Measurements from ENCODE around the gene DEFB129. TPM values are rescaled to one million over a fixed set of nuclear protein-coding genes. Genes with fewer than 3 reads are reported as not detected.

Gene DEFB129
- total RNA-seq, 1 experiment from 2014 or later, result not detected

DNA sequence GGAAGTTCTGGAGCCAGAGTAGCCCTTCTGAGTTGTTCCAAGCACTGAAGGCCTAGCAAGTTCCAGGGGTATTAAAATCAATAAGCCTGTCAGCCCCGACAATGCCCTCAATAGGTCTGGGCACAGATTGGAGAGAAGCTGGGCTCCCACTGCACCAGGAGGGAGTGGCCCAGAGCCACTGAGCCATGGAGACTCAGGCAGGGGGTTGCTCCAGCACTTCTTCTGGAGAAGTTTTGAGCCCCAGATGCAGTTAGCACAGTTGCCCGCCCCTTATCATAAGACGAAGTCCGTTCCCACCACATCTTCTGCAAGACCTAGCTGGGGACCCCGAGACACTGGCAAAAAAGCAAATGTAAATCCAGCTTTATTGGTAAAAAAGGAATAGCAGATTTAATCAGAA, 43.5 kb downstream of the DEFB129 start:
- Histone ChIP-seq H3K4me2 (ENCODE audit: insufficient read depth, insufficient read length, low read length) (no peak overlapping the region), H3K23me2 (ENCODE audit: insufficient read length, low read depth, low read length, poor library complexity, severe bottlenecking) (no peaks in the 10 kb centered on the region), H4K5ac (ENCODE audit: insufficient read length, low read depth, low read length) (no peak overlapping the region), H2BK5ac (ENCODE audit: insufficient read length, low read length) (no peak overlapping the region), H3K14ac (ENCODE audit: insufficient read depth, low read length) (no peak overlapping the region), H4K8ac (replicated peaks; ENCODE audit: insufficient read length, low read depth, low read length) (no peak overlapping the region), H3K4me1 (ENCODE audit: insufficient read depth, low read length) (no peaks in the 10 kb centered on the region), H2AK5ac (ENCODE audit: insufficient read length, low read length) (no peak overlapping the region), H3T11ph (ENCODE audit: low read length) (no peak overlapping the region), H3K79me2 (ENCODE audit: insufficient read depth, low read length) (no peaks in the 10 kb centered on the region), H3K79me1 (ENCODE audit: insufficient read depth, low read depth, low read length, poor library complexity, severe bottlenecking) (no peaks in the 10 kb centered on the region), H2BK120ac (ENCODE audit: low read depth, low read length, poor library complexity, severe bottlenecking) (no peak overlapping the region), H2BK15ac (ENCODE audit: low read depth, low read length) (no peak overlapping the region), H4K20me1 (ENCODE audit: control insufficient read depth, insufficient read depth, insufficient read length) (no peaks in the 10 kb centered on the region), H3K18ac (ENCODE audit: insufficient read length, low read depth, low read length) (no peak overlapping the region), H3K23ac (ENCODE audit: insufficient read length, low read depth, low read length) (no peak overlapping the region), H2AFZ (ENCODE audit: low read length) (no peak overlapping the region), H3K4ac (ENCODE audit: low read depth, low read length) (no peak overlapping the region), H3K27ac (ENCODE audit: insufficient read length, low read depth, low read length) (no peak overlapping the region), H3K27me3 (ENCODE audit: insufficient read depth, low read length) (peaks cover 5% of the 10 kb centered on the region; the same call in 1 of the 2 replicates), H2BK20ac (ENCODE audit: low read depth, low read length, poor library complexity, severe bottlenecking) (no peak overlapping the region), H2BK12ac (ENCODE audit: insufficient read length, low read depth, low read length) (no peak overlapping the region), H4K91ac (ENCODE audit: insufficient read length, low read depth, low read length) (no peak overlapping the region), H3K9me3 (ENCODE audit: control insufficient read depth, low read depth, low read length) (no peaks in the 10 kb centered on the region), H3K9ac (ENCODE audit: extremely low read depth, insufficient read length, low read length) (no peak overlapping the region), H3K56ac (ENCODE audit: insufficient read length, low read depth, low read length) (no peak overlapping the region)
- TF ChIP-seq, protein P1, sequence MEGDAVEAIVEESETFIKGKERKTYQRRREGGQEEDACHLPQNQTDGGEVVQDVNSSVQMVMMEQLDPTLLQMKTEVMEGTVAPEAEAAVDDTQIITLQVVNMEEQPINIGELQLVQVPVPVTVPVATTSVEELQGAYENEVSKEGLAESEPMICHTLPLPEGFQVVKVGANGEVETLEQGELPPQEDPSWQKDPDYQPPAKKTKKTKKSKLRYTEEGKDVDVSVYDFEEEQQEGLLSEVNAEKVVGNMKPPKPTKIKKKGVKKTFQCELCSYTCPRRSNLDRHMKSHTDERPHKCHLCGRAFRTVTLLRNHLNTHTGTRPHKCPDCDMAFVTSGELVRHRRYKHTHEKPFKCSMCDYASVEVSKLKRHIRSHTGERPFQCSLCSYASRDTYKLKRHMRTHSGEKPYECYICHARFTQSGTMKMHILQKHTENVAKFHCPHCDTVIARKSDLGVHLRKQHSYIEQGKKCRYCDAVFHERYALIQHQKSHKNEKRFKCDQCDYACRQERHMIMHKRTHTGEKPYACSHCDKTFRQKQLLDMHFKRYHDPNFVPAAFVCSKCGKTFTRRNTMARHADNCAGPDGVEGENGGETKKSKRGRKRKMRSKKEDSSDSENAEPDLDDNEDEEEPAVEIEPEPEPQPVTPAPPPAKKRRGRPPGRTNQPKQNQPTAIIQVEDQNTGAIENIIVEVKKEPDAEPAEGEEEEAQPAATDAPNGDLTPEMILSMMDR (conservative IDR thresholded peaks at IDR 0.05), result no peak
- H3K4me3 Mint-ChIP-seq, result no peak overlapping the region
- H3K4me1 Mint-ChIP-seq, result peaks cover 8% of the 10 kb centered on the region in 2 experiments
- H3K36me3 Mint-ChIP-seq (ENCODE audit: insufficient read depth in 1 of 3, low read depth in 3 of 3), result peaks cover 4 to 11% (median 8%) of the 10 kb centered on the region in 3 experiments; a peak in 5 of 7 replicates
- no peak for DNase-seq
- H3K27ac Mint-ChIP-seq, result no peak overlapping the region
- peaks cover 0 to 3% of the 10 kb centered on the region in 2 experiments; a peak in 1 of 5 replicates for H3K9me3 Mint-ChIP-seq
- H3K27me3 Mint-ChIP-seq (ENCODE audit: low read depth), result peaks cover 35% of the 10 kb centered on the region
- WGBS (ENCODE audit: extremely low coverage, insufficient read length, low lambda C conversion rate), result no CpG with 5 or more reads among the region's 5 CpGs

All from H9 (cell line).